Activated CD4-positive, alpha-beta T cell treated with anti-CD3 and anti-CD28 coated beads, Interleukin-2, amount 10 ng/mL, durations not matched to agents 24 days and 14 days (primary cell): Measurements from ENCODE around the gene ALDH4A1. TPM values are rescaled to one million over a fixed set of nuclear protein-coding genes. Genes with fewer than 3 reads are reported as not detected.

ENCODE experiments used
- DNase-seq: peaks from one replicate; pipeline ENCODE4 v3.0.0; 2022
- H3K27ac Mint-ChIP-seq: one replicate; pipeline ENCODE4 v1.8.0; 2022; ENCODE audit warnings: mild to moderate bottlenecking, mixed read lengths
- H3K27me3 Mint-ChIP-seq: one replicate; pipeline ENCODE4 v1.8.0; 2022; ENCODE audit warnings: mixed read lengths
- H3K36me3 Mint-ChIP-seq: one replicate; pipeline ENCODE4 v1.8.0; 2022; ENCODE audit warnings: low read depth, mild to moderate bottlenecking, mixed read lengths
- H3K4me1 Mint-ChIP-seq: one replicate; pipeline ENCODE4 v1.8.0; 2021; ENCODE audit warnings: mixed read lengths
- H3K4me3 Mint-ChIP-seq: one replicate; pipeline ENCODE4 v1.8.0; 2022; ENCODE audit warnings: mild to moderate bottlenecking, moderate library complexity, mixed read lengths
- H3K9me3 Mint-ChIP-seq: one replicate; pipeline ENCODE4 v1.8.0; 2021; ENCODE audit warnings: mixed read lengths
- intact Hi-C: fragments of 100-400 bp; cut with micrococcal nuclease; formaldehyde crosslinking; loops from one replicate; pipeline ENCODE4 v1.15.1; 2023
- total RNA-seq: library from RNA; stranded (reverse); gene quantifications from 2 replicates; pipeline ENCODE4 v1.2.3, GENCODE V29; 2022

ALDH4A1 gene
- total RNA-seq, 1 donor from 2014 or later = 2.8 TPM

DNA sequence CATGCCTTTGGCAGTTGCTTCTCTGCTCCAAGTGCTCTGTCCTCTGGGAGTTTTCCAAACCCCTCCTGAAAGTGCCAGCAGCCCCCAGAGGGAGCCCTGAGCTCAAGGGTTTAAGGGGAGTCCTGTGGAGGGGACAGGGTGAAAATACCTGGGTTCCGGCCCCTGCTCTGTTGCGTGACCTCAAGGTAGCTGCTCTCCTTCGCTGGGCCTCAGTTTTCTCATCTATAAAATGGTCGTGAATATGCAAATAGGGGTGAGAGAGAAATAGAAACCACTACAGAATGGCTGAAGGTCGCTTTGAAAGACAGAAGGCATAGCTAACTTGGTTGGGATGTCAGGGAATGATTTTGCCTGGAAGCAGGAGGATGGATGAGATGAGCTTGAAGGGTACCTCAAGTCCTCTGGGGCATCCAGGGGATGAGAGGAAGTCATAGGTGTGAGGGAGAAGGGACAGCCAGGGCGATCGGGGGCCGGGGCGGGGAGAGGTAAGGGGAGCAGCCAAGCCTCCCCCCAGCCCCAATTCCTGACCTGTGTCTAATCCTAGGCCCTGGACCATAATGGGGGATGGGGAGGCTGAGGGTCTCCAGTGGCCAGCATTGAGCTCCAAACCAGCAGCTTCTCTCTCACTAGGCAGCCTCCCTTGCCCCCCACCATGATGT is 41.7 kb upstream of the ALDH4A1 start:
- no peak overlapping the region for H3K4me3 Mint-ChIP-seq
- H3K27ac Mint-ChIP-seq = no peak overlapping the region
- peaks cover 6% of the 10 kb centered on the region for H3K36me3 Mint-ChIP-seq
- intact Hi-C loops = no loop called here
- no peaks in the 10 kb centered on the region for H3K27me3 Mint-ChIP-seq
- no peak for DNase-seq
- H3K9me3 Mint-ChIP-seq = no peaks in the 10 kb centered on the region
- H3K4me1 Mint-ChIP-seq = peaks cover 52% of the 10 kb centered on the region

GRCh38 chr1:18943162-18943561 is 40.8 kb upstream of the ALDH4A1 start:
- Mint-ChIP-seq H3K36me3 (peaks cover 6% of the 10 kb centered on the region), H3K4me3 (no peak overlapping the region), H3K9me3 (no peaks in the 10 kb centered on the region), H3K27me3 (no peaks in the 10 kb centered on the region), H3K4me1 (peaks cover 43% of the 10 kb centered on the region), H3K27ac (no peak overlapping the region)
- no peak for DNase-seq
- intact Hi-C loops = no loop called here

GRCh38 chr1:18942340-18942739 is 40.0 kb upstream of the ALDH4A1 start:
- no peak for DNase-seq
- H3K36me3 Mint-ChIP-seq = peaks cover 6% of the 10 kb centered on the region
- H3K27ac Mint-ChIP-seq = no peak overlapping the region

GRCh38 chr1:18941221-18942141 is 39.1 kb upstream of the ALDH4A1 start:
- no peak overlapping the region for H3K27ac Mint-ChIP-seq
- no peaks in the 10 kb centered on the region for H3K9me3 Mint-ChIP-seq
- intact Hi-C loops = no loop called here
- DNase-seq = no peak
- no peaks in the 10 kb centered on the region for H3K27me3 Mint-ChIP-seq
- peaks cover 6% of the 10 kb centered on the region for H3K36me3 Mint-ChIP-seq
- H3K4me1 Mint-ChIP-seq = peaks cover 35% of the 10 kb centered on the region
- H3K4me3 Mint-ChIP-seq = no peak overlapping the region

More at GRCh38 chr1:18942340-18942739, 40.0 kb upstream of the ALDH4A1 start:
- intact Hi-C loops = no loop called here
- no peak overlapping the region for H3K4me3 Mint-ChIP-seq
- H3K27me3 Mint-ChIP-seq = no peaks in the 10 kb centered on the region
- no peaks in the 10 kb centered on the region for H3K9me3 Mint-ChIP-seq
- H3K4me1 Mint-ChIP-seq = peaks cover 35% of the 10 kb centered on the region

GRCh38 chr1:18940303-18941020 is 38.1 kb upstream of the ALDH4A1 start:
- Mint-ChIP-seq H3K27ac (no peak overlapping the region), H3K27me3 (no peaks in the 10 kb centered on the region), H3K4me3 (no peak overlapping the region), H3K36me3 (peaks cover 6% of the 10 kb centered on the region), H3K9me3 (no peaks in the 10 kb centered on the region), H3K4me1 (peaks cover 34% of the 10 kb centered on the region)
- DNase-seq = no peak
- intact Hi-C loops = no loop called here

GRCh38 chr1:18939398-18940302 is 37.3 kb upstream of the ALDH4A1 start:
- H3K4me1 Mint-ChIP-seq = peaks cover 35% of the 10 kb centered on the region
- no peak for DNase-seq
- H3K9me3 Mint-ChIP-seq = no peaks in the 10 kb centered on the region
- H3K4me3 Mint-ChIP-seq = no peak overlapping the region
- no peaks in the 10 kb centered on the region for H3K27me3 Mint-ChIP-seq
- no peak overlapping the region for H3K27ac Mint-ChIP-seq
- intact Hi-C loops = no loop called here
- peaks cover 6% of the 10 kb centered on the region for H3K36me3 Mint-ChIP-seq

- Mint-ChIP-seq H3K27ac (no peak overlapping the region), H3K36me3 (peaks cover 6% of the 10 kb centered on the region), H3K27me3 (no peaks in the 10 kb centered on the region), H3K4me1 (peaks cover 36% of the 10 kb centered on the region), H3K9me3 (no peaks in the 10 kb centered on the region), H3K4me3 (no peak overlapping the region)
- intact Hi-C loops = no loop called here
- no peak for DNase-seq
Observed at GRCh38 chr1:18938707-18939070, 36.3 kb upstream of the ALDH4A1 start.

- intact Hi-C loops = no loop called here
- H3K27me3 Mint-ChIP-seq = no peaks in the 10 kb centered on the region
- peaks cover 3% of the 10 kb centered on the region for H3K36me3 Mint-ChIP-seq
- no peak overlapping the region for H3K4me3 Mint-ChIP-seq
- H3K4me1 Mint-ChIP-seq = peaks cover 35% of the 10 kb centered on the region
- H3K27ac Mint-ChIP-seq = no peak overlapping the region
- no peaks in the 10 kb centered on the region for H3K9me3 Mint-ChIP-seq
- DNase-seq = no peak
Observed at GRCh38 chr1:18938008-18938706, 35.8 kb upstream of the ALDH4A1 start.

DNA sequence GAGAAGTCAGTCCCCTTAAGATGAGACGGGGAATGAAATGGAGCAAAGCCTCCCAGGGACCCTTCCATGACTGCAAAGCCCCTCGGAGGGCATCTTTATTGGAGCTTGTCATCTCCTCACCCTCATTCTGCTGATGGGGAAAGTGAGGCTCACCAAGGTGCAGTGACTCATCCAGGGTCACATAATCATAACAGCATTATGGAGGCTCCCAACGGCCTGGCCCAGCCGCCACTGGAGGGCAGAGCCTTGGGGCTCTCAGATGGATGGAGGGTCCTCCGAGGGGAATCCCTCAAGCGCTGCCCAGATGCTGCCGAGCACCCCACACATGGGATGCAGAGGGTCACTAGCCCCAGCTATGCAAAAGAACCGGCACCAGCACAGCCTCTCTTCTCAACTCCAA is 35.2 kb upstream of the ALDH4A1 start:
- H3K9me3 Mint-ChIP-seq = no peaks in the 10 kb centered on the region
- no peak overlapping the region for H3K4me3 Mint-ChIP-seq
- peaks cover 3% of the 10 kb centered on the region for H3K36me3 Mint-ChIP-seq
- peaks cover 36% of the 10 kb centered on the region for H3K4me1 Mint-ChIP-seq
- intact Hi-C loops = no loop called here
- no peak overlapping the region for H3K27ac Mint-ChIP-seq
- no peak for DNase-seq
- no peaks in the 10 kb centered on the region for H3K27me3 Mint-ChIP-seq

- no peak for DNase-seq
- no peaks in the 10 kb centered on the region for H3K9me3 Mint-ChIP-seq
- H3K27me3 Mint-ChIP-seq = no peaks in the 10 kb centered on the region
- peak overlapping the region; percentile 62 for H3K27ac Mint-ChIP-seq
- H3K4me3 Mint-ChIP-seq = no peak overlapping the region
- H3K36me3 Mint-ChIP-seq = peaks cover 3% of the 10 kb centered on the region
- H3K4me1 Mint-ChIP-seq = peaks cover 42% of the 10 kb centered on the region
- intact Hi-C loops = no loop called here
Observed at GRCh38 chr1:18936814-18937481, 34.6 kb upstream of the ALDH4A1 start.

DNA sequence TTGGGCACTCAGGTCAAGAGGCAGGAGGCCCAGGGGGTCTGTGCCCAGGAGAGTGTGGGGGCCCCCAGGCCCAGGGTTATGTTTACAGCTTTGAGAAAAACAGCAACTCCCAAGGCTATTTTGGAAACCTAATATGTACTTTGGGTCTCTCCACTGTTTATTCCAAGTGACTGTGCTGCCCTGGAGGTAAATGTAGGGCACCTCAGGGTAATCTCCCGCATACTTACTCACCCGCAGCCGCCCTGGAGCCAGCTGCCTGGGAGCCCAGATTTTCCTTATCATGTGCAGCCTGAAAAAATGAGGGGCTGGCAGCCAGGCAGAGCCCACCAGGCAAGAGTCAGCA is 34.1 kb upstream of the ALDH4A1 start:
- Mint-ChIP-seq H3K9me3 (no peaks in the 10 kb centered on the region), H3K36me3 (peaks cover 3% of the 10 kb centered on the region), H3K27ac (no peak overlapping the region), H3K4me1 (peaks cover 45% of the 10 kb centered on the region), H3K27me3 (no peaks in the 10 kb centered on the region), H3K4me3 (no peak overlapping the region)
- DNase-seq = no peak
- intact Hi-C loops = no loop called here

- peaks cover 3% of the 10 kb centered on the region for H3K36me3 Mint-ChIP-seq
- DNase-seq = peak; percentile 75
- no peaks in the 10 kb centered on the region for H3K9me3 Mint-ChIP-seq
- H3K4me3 Mint-ChIP-seq = peak overlapping the region; percentile 51
- intact Hi-C loops = no loop called here
- H3K27ac Mint-ChIP-seq = peak overlapping the region; percentile 27
- H3K4me1 Mint-ChIP-seq = peaks cover 49% of the 10 kb centered on the region
- no peaks in the 10 kb centered on the region for H3K27me3 Mint-ChIP-seq
Observed at GRCh38 chr1:18934205-18935000, 32.0 kb upstream of the ALDH4A1 start.
